GM12891 (cell line): ENCODE results near the gene SRL.

Source experiments
- DNase-seq: peaks from one replicate; pipeline ENCODE4 v3.0.0; 2011; ENCODE audit warnings: low spot score; ENCODE audit not compliant: insufficient read length
- FAIRE-seq: peaks from 2 replicates; lab custom pipeline; 2011; peaks lifted over from hg19 to GRCh38; lab: Jason Lieb, UNC
- PAX5 ChIP-seq: IDR thresholded peaks from 2 replicates; pipeline ENCODE4 v1.6.1; 2011; ENCODE audit warnings: low read length, moderate library complexity, mild to moderate bottlenecking; ENCODE audit not compliant: insufficient read depth, severe bottlenecking
- POLR2A ChIP-seq: IDR thresholded peaks from 2 replicates; pipeline ENCODE4 v1.6.1; 2011; ENCODE audit warnings: low read depth, low read length, control low read depth
- POLR2AphosphoS5 ChIP-seq: IDR thresholded peaks from 2 replicates; pipeline ENCODE4 v1.6.1; 2011; ENCODE audit warnings: low read depth, low read length, control low read depth
- POU2F2 ChIP-seq: IDR thresholded peaks from 2 replicates; pipeline ENCODE4 v1.6.1; 2011; ENCODE audit warnings: low read depth, mild to moderate bottlenecking, control low read depth, low read length, moderate library complexity
- SPI1 ChIP-seq: IDR thresholded peaks from 2 replicates; pipeline ENCODE4 v1.6.1; 2011; ENCODE audit warnings: low read depth, low read length, control low read depth
- TAF1 ChIP-seq: IDR thresholded peaks from 2 replicates; pipeline ENCODE4 v1.6.1; 2011; ENCODE audit warnings: low read depth, low read length, control low read depth

SRL gene

GRCh38 chr16:4205971-4206370, 35.9 kb downstream of the SRL start:
- TF ChIP-seq SPI1 (no peak), TAF1 (no peak), POLR2A (no peak), POLR2AphosphoS5 (no peak), PAX5 (no peak), POU2F2 (no peak)
- no peak for FAIRE-seq
- no peak for DNase-seq

- no peak for FAIRE-seq
- no peak for TF ChIP-seq TAF1
- no peak for TF ChIP-seq POLR2AphosphoS5
- no peak for TF ChIP-seq POLR2A
- TF ChIP-seq POU2F2, result no peak
- TF ChIP-seq SPI1, result no peak
- TF ChIP-seq PAX5, result no peak
- DNase-seq, result no peak
These were observed 37.4 kb downstream of the SRL start for GRCh38 chr16:4204521-4204920.

GRCh38 chr16:4203748-4204147, 38.1 kb downstream of the SRL start:
- FAIRE-seq, result no peak
- TF ChIP-seq PAX5 (no peak), POLR2A (no peak), POU2F2 (no peak), SPI1 (no peak), TAF1 (no peak), POLR2AphosphoS5 (no peak)
- DNase-seq, result no peak

GRCh38 chr16:4202615-4203345, 39.1 kb downstream of the SRL start:
- FAIRE-seq (no peak), DNase-seq (no peak)
- TF ChIP-seq TAF1 (no peak), PAX5 (no peak)

- TF ChIP-seq SPI1, result no peak
- TF ChIP-seq POLR2A, result no peak
- TF ChIP-seq POLR2AphosphoS5, result no peak
- no peak for TF ChIP-seq POU2F2
- no peak for TF ChIP-seq PAX5
- no peak for TF ChIP-seq TAF1
- FAIRE-seq (no peak), DNase-seq (no peak)
These were observed 41.1 kb downstream of the SRL start for GRCh38 chr16:4200781-4201137.

- DNase-seq (no peak), FAIRE-seq (no peak)
- TF ChIP-seq TAF1 (no peak), POU2F2 (no peak), PAX5 (no peak)
These were observed 41.7 kb downstream of the SRL start for GRCh38 chr16:4200000-4200780.

GRCh38 chr16:4198816-4199215, 43.1 kb downstream of the SRL start:
- TF ChIP-seq POLR2A (no peak), POLR2AphosphoS5 (no peak), PAX5 (no peak), POU2F2 (no peak), TAF1 (no peak), SPI1 (no peak)
- FAIRE-seq, result no peak

GRCh38 chr16:4194661-4195060, 47.2 kb downstream of the SRL start:
- FAIRE-seq (no peak), DNase-seq (no peak)
- no peak for TF ChIP-seq POLR2AphosphoS5
- no peak for TF ChIP-seq POLR2A
- TF ChIP-seq TAF1, result no peak
- TF ChIP-seq SPI1, result no peak
- TF ChIP-seq POU2F2, result no peak
- TF ChIP-seq PAX5, result no peak

More at GRCh38 chr16:4198816-4199215, 43.1 kb downstream of the SRL start:
- DNase-seq, result no peak

- DNase-seq (no peak), FAIRE-seq (no peak)
- TF ChIP-seq POLR2AphosphoS5, result no peak
- no peak for TF ChIP-seq TAF1
- TF ChIP-seq POU2F2, result no peak
- no peak for TF ChIP-seq SPI1
These were observed 48.0 kb downstream of the SRL start for GRCh38 chr16:4193920-4194319.

- no peak for FAIRE-seq
- no peak for TF ChIP-seq POLR2AphosphoS5
- TF ChIP-seq SPI1, result no peak
- TF ChIP-seq TAF1, result no peak
- TF ChIP-seq POLR2A, result no peak
- TF ChIP-seq PAX5, result no peak
- no peak for TF ChIP-seq POU2F2
- no peak for DNase-seq
These were observed 49.7 kb downstream of the SRL start for GRCh38 chr16:4192206-4192605.
